GM12892 (cell line): ENCODE measurements around the gene TBXAS1.

Experiments
- DNase-seq: peaks from one replicate; pipeline ENCODE4 v3.0.0; 2011; ENCODE audit not compliant: insufficient read length
- FAIRE-seq: peaks from 2 replicates; lab custom pipeline; 2011; peaks lifted over from hg19 to GRCh38; lab: Jason Lieb, UNC
- POLR2A ChIP-seq: IDR thresholded peaks from 2 replicates; pipeline ENCODE4 v1.6.1; 2011; ENCODE audit warnings: low read depth, low read length, control low read depth
- POLR2AphosphoS5 ChIP-seq: IDR thresholded peaks from 2 replicates; pipeline ENCODE4 v1.6.1; 2011; ENCODE audit warnings: low read depth, low read length, control low read depth
- TAF1 ChIP-seq: IDR thresholded peaks from 2 replicates; pipeline ENCODE4 v1.6.1; 2011; ENCODE audit warnings: low read depth, mild to moderate bottlenecking, control low read depth, low read length, borderline replicate concordance

TBXAS1 gene

DNA sequence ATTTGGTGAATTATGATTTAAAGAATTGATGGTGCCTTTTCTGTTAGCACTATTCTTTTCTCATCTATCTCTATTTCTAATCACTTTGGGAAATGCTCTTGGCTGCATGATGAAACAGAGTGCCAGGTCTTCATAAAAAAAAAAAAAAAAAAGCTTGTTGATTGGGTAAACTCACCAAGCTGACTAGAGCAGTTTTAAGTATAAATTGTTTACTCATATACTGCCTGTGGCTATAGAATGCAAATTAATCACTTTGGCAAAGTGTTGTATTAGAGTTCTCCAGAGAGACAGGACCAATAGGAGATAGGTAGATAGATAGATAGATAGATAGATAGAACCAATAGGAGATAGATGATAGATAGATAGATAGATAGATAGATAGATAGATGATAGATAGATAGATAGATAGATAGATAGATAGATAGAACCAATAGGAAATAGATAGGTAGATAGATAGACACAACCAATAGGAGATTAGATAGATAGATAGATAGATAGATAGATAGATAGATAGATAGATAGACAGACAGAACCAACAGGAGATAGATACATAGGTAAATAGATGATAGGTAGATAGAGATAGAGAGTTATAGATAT, 20.1 kb upstream of the TBXAS1 start:
- TF ChIP-seq POLR2AphosphoS5: no peak
- no peak for TF ChIP-seq TAF1
- no peak for TF ChIP-seq POLR2A
- FAIRE-seq (no peak), DNase-seq (no peak)

GRCh38 chr7:139811066-139811465, 18.0 kb upstream of the TBXAS1 start:
- TF ChIP-seq POLR2AphosphoS5 (no peak), TAF1 (no peak), POLR2A (no peak)
- no peak for FAIRE-seq
- DNase-seq: no peak

GRCh38 chr7:139813151-139813550, 15.9 kb upstream of the TBXAS1 start:
- FAIRE-seq (no peak), DNase-seq (no peak)
- TF ChIP-seq TAF1: no peak
- no peak for TF ChIP-seq POLR2A

GRCh38 chr7:139813689-139814088, 15.4 kb upstream of the TBXAS1 start:
- DNase-seq (no peak), FAIRE-seq (no peak)
- no peak for TF ChIP-seq POLR2A
- TF ChIP-seq POLR2AphosphoS5: no peak
- TF ChIP-seq TAF1: no peak

- no peak for TF ChIP-seq POLR2A
- no peak for TF ChIP-seq POLR2AphosphoS5
- TF ChIP-seq TAF1: no peak
- DNase-seq: no peak
- no peak for FAIRE-seq
Observed at GRCh38 chr7:139817249-139817648, 11.8 kb upstream of the TBXAS1 start.

DNA sequence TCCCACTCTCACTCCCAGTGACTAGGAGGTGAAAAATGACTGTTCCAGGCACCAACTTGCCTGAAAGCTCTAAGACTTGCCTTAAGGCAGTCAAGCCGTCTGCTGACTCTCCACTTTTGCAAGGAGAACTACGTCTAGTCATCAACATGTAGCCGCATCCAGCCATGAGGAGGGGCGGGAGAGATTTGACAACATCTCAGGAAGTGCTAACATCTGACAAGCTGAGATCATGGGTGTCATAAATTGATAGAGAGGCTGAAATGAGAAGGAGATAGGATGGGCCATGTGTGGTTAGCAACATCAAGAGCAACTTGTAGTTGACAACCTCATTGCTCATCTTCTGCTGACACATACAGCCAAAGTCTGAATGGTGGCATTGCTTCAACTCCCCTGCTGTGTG, 9.0 kb upstream of the TBXAS1 start:
- FAIRE-seq (no peak), DNase-seq (no peak)
- no peak for TF ChIP-seq TAF1
- TF ChIP-seq POLR2A: no peak
- TF ChIP-seq POLR2AphosphoS5: no peak

- no peak for FAIRE-seq
Observed at GRCh38 chr7:139821349-139822105, 7.5 kb upstream of the TBXAS1 start.

GRCh38 chr7:139822855-139823254, 6.2 kb upstream of the TBXAS1 start:
- FAIRE-seq (no peak), DNase-seq (no peak)
- no peak for TF ChIP-seq POLR2A
- no peak for TF ChIP-seq TAF1
- no peak for TF ChIP-seq POLR2AphosphoS5

More at GRCh38 chr7:139821349-139822105, 7.5 kb upstream of the TBXAS1 start:
- no peak for DNase-seq
- TF ChIP-seq POLR2A: no peak
- TF ChIP-seq POLR2AphosphoS5: no peak
- no peak for TF ChIP-seq TAF1

DNA sequence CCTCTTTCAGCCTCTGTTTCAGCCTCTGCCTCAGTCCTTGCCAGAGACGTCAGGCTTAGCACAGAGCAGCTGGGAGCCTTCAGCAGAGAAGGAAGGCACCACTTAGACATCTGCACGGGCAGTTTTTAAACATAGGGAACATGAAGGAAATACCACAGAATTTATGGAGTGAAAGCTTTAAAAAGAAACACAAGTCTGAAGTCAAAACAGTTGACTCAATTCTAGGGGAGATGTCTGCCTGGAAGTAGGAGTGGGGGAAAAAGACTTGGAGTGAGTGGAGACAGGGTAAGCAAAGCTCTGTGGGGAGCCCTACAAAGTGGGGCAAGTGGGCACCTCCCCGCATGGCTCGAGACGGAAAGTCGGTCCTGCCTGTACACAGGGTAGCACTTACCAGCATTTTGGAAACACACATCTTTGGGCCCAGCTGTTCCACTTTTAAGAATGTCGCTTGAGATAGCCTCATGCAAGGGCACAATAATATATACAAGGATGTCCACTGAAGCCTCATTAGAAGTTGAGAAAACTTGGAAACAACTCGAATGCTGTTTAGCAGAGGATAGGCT, 5.0 kb upstream of the TBXAS1 start:
- DNase-seq (no peak), FAIRE-seq (no peak)
- TF ChIP-seq POLR2AphosphoS5: no peak
- no peak for TF ChIP-seq POLR2A

GRCh38 chr7:139825666-139826290, 3.3 kb upstream of the TBXAS1 start:
- DNase-seq (no peak), FAIRE-seq (no peak)
- no peak for TF ChIP-seq TAF1
- TF ChIP-seq POLR2A: no peak
- no peak for TF ChIP-seq POLR2AphosphoS5

GRCh38 chr7:139827042-139827441, 2.0 kb upstream of the TBXAS1 start:
- TF ChIP-seq POLR2A: no peak
- TF ChIP-seq POLR2AphosphoS5: no peak
- TF ChIP-seq TAF1: no peak
- FAIRE-seq: no peak
- DNase-seq: no peak
